ENCODE measurements around the gene ARFGEF3.

ARFGEF3 gene

DNA sequence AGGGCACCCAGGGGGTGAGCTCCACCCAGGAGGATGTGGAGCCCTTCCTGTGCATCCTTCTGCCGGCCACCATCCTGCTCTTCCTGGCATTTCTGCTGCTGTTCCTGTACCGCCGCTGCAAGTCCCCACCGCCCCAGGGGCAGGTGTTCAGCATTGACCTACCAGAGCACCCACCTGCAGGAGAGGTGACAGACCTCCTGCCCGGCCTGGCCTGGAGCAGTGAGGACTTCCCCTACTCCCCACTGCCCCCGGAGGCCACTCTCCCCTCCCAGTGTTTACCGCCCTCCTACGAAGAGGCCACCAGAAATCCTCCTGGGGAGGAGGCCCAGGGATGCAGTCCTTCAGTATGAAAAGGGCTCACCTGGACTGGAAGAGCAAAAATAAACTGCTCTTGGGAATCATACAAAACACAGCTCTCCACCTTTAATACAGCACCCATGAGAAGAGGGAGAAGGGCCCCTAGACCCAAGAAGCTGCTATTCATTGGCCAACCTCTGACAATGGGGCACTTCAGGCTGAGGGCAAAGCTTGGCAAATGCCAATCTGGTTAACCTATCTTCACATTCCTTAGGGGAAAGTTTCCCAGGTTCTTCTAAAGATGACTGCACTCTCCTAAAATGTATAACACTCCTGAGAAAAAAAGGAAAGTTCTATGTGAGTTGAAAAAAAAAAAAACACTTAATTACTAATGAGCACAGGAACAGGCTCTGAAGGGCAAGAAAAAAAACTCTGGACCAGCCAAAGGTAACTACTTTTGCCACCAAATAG, 220.9 kb downstream of the ARFGEF3 start:
- no peak for DNase-seq
- TF ChIP-seq POLR2A (IDR thresholded peaks at IDR 0.05; ENCODE audit: low read length), result no peak
- TF ChIP-seq GATA1 (IDR thresholded peaks at IDR 0.05; ENCODE audit: low read depth, low read length), result no peak

DNA sequence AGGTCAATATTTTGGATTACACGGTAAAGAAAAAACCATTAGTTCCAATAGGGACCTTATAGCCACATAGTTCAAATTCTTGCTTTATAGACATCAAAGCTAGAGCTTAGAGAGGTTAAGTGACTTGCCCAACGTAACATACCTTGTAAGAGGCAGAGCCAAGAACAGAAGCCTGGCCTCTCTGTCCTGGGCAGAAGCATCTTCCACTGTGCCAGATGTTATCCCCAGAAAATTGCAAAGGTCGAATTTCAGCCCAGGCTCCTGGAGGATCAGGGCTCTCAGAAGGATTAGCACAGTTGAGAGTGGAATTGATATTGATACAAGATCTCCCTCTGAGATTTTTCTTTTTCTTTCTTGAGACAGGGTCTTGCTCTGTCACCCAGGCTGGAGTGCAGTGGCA, 222.0 kb downstream of the ARFGEF3 start:
- DNase-seq, result no peak
- TF ChIP-seq POLR2A (IDR thresholded peaks at IDR 0.05; ENCODE audit: low read length) (no peak), GATA1 (IDR thresholded peaks at IDR 0.05; ENCODE audit: low read depth, low read length) (no peak)

DNA sequence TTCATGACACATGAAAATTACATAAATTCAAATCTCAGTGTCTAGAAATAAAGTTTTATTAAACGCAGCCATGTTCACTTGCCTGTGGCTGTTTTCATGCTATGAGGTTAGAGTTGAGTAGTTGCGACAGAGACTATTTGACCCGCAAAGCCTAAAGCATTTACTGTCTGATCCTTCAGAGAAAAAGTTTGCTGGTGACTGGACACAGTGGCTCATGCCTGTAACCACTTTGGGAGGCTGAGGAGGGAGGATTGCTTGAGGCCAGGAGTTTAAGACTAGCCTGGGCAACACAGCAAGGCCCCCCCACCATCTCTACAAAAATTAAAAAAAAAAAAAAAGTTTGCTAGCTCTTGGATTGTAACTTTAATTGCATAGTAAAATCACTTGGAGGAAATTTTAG, 225.2 kb downstream of the ARFGEF3 start:
- no peak for TF ChIP-seq GATA1 (IDR thresholded peaks at IDR 0.05; ENCODE audit: low read depth, low read length)
- TF ChIP-seq POLR2A (IDR thresholded peaks at IDR 0.05; ENCODE audit: low read length), result no peak
- no peak for DNase-seq

DNA sequence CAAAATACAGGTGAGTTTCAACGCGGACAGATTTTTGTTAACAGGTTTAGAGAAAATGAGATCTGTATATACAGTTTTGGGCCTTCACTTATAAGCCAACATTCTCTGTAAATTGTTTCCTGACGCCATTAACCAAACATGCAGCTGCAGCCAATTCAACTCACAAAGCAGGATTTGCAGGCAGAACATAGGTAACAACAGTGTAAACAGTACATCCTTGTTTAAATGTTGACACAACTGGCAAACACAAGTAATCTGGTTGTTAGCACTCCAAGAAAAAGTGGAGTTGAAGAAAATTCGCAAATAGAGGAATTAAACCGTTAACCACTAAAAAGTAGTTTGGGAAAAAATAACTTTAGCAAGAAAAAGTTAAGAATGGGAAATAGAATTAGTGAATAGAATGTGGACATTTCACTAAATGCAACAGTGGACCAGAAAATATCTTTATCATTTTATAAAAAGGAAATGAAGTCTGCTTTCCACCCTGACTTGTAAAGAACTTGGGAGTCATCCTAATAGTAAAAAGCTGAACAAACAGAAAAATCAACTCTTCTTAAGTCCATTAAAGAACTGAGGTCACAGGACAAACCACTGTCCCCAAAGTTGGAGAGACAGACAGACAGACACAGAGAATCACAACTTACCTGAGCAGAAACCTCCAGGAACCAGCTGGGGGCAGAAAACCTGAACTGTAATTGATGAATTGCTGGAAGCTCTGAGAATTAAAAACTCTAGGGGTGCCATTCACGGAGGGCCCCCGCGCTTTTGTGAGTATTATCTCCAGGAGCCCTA, 226.0 kb downstream of the ARFGEF3 start:
- no peak for DNase-seq
- TF ChIP-seq POLR2A (IDR thresholded peaks at IDR 0.05; ENCODE audit: low read length) (no peak), GATA1 (IDR thresholded peaks at IDR 0.05; ENCODE audit: low read depth, low read length) (no peak)

DNA sequence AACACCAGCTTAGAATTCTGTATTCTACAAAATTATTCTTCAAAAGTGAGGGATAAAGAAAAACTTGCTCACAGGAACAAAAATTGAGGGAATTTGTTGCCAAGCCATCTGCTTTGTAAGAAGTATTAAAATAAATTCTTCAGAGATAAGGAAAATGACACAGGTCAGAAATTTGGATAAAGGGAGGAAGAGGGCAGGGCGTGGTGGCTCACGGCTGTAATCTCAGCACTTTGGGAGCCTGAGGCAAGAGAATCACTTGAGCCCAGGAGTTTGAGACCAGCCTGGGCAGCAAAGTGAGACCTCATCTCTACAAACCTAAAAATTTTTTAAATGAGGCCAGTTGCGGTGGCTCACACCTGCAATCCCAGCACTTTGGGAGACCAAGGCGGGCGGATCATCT, 227.8 kb downstream of the ARFGEF3 start:
- TF ChIP-seq GATA1 (IDR thresholded peaks at IDR 0.05; ENCODE audit: low read depth, low read length), result no peak
- no peak for TF ChIP-seq POLR2A (IDR thresholded peaks at IDR 0.05; ENCODE audit: low read length)
- no peak for DNase-seq
